GM12874 (cell line): ENCODE data around the gene TMED1.

Experiments
- CTCF ChIP-seq: IDR thresholded peaks from 2 replicates; pipeline ENCODE4 v1.5.1; 2011; ENCODE audit warnings: low read depth, mild to moderate bottlenecking, control low read depth, low read length, moderate library complexity; ENCODE audit not compliant: insufficient read depth

TMED1 gene

GRCh38 chr19:10789866-10790265, 46.1 kb downstream of the TMED1 start:
- TF ChIP-seq CTCF, result no peak

GRCh38 chr19:10788146-10788545, 47.9 kb downstream of the TMED1 start:
- TF ChIP-seq CTCF, result no peak

- TF ChIP-seq CTCF, result no peak
Observed at GRCh38 chr19:10784257-10784656, 51.8 kb downstream of the TMED1 start.

GRCh38 chr19:10782795-10783194, 53.2 kb downstream of the TMED1 start:
- no peak for TF ChIP-seq CTCF
